PFSK-1 (cell line): Measurements from ENCODE around the gene IRF5.

Source experiments
- FOXP2 ChIP-seq: optimal IDR thresholded peaks from 2 replicates; pipeline ENCODE3; 2011; ENCODE audit warnings: borderline replicate concordance, control low read depth, inconsistent platforms; ENCODE audit not compliant: insufficient read depth; ENCODE audit errors: extremely low read length, extremely low read depth
- POLR2AphosphoS5 ChIP-seq: IDR thresholded peaks from 2 replicates; pipeline ENCODE4 v1.6.1; 2012; ENCODE audit warnings: low read depth, mild to moderate bottlenecking, control low read depth, low read length, moderate library complexity
- SIN3A ChIP-seq: IDR thresholded peaks from 2 replicates; pipeline ENCODE4 v1.6.1; 2012; ENCODE audit warnings: mild to moderate bottlenecking, low read length, moderate library complexity, borderline replicate concordance; ENCODE audit not compliant: insufficient read depth
- TAF1 ChIP-seq: IDR thresholded peaks from 2 replicates; pipeline ENCODE4 v1.6.1; 2012; ENCODE audit warnings: low read length, control low read depth, borderline replicate concordance; ENCODE audit not compliant: insufficient read depth
- TF ChIP-seq, protein P1 (sequence below), 2 experiments: IDR thresholded peaks; 2 replicates each; pipeline versions ENCODE4 v1.6.1 to v1.8.0; 2011 to 2012; ENCODE audit warnings: low read depth in 2 of 2, low read length in 2 of 2, control low read depth in 1 of 2, inconsistent platforms in 1 of 2, mild to moderate bottlenecking in 1 of 2, moderate library complexity in 1 of 2; ENCODE audit not compliant: insufficient read depth in 1 of 2

The IRF5 gene

DNA sequence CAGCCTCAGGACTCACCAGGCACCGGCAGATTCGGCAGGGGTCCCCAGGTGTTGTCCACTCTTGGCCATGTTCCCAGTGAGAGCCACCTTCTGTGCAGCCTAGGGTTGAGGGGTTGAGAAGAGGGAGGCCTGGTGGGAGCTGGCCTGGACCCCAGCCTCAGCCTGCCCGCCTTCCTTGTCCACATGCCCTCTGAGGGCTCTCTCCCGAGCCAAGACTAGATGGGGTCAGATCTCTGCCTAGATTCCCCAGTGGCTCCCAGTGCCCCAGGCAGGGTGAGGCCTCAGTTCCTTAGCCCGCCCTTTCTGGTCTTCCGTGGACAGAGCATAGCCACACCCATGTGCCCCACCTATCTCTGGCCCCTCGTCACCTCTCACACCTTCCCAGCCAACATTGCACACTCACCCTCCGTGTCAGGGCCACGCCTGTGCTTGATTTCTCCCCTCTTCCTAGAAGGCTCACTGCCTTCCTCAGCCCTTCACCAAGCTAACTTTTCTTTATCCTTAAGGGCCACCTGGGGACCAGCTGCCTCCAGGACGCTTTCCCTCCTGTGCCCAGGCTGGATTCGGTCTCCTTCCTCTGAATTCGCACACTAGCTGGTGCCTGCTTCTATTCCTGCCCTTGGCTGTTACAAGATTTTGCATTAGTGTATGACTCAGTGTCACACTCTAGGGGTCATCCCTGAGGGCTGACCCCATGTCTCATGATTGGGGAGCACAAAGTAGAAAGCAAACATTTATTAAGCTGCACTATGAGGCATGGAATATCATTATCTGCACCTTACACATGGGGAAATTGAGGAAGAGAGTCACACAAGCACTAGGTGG, 34.8 kb upstream of the IRF5 start:
- no peak for TF ChIP-seq TAF1
- TF ChIP-seq FOXP2, result no peak
- no peak for TF ChIP-seq POLR2AphosphoS5
- TF ChIP-seq SIN3A, result no peak
- TF ChIP-seq, protein P1, sequence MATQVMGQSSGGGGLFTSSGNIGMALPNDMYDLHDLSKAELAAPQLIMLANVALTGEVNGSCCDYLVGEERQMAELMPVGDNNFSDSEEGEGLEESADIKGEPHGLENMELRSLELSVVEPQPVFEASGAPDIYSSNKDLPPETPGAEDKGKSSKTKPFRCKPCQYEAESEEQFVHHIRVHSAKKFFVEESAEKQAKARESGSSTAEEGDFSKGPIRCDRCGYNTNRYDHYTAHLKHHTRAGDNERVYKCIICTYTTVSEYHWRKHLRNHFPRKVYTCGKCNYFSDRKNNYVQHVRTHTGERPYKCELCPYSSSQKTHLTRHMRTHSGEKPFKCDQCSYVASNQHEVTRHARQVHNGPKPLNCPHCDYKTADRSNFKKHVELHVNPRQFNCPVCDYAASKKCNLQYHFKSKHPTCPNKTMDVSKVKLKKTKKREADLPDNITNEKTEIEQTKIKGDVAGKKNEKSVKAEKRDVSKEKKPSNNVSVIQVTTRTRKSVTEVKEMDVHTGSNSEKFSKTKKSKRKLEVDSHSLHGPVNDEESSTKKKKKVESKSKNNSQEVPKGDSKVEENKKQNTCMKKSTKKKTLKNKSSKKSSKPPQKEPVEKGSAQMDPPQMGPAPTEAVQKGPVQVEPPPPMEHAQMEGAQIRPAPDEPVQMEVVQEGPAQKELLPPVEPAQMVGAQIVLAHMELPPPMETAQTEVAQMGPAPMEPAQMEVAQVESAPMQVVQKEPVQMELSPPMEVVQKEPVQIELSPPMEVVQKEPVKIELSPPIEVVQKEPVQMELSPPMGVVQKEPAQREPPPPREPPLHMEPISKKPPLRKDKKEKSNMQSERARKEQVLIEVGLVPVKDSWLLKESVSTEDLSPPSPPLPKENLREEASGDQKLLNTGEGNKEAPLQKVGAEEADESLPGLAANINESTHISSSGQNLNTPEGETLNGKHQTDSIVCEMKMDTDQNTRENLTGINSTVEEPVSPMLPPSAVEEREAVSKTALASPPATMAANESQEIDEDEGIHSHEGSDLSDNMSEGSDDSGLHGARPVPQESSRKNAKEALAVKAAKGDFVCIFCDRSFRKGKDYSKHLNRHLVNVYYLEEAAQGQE (IDR thresholded peaks at IDR 0.05; ENCODE audit: insufficient read depth in 1 of 2, low read depth in 2 of 2, low read length in 2 of 2), result no peak

DNA sequence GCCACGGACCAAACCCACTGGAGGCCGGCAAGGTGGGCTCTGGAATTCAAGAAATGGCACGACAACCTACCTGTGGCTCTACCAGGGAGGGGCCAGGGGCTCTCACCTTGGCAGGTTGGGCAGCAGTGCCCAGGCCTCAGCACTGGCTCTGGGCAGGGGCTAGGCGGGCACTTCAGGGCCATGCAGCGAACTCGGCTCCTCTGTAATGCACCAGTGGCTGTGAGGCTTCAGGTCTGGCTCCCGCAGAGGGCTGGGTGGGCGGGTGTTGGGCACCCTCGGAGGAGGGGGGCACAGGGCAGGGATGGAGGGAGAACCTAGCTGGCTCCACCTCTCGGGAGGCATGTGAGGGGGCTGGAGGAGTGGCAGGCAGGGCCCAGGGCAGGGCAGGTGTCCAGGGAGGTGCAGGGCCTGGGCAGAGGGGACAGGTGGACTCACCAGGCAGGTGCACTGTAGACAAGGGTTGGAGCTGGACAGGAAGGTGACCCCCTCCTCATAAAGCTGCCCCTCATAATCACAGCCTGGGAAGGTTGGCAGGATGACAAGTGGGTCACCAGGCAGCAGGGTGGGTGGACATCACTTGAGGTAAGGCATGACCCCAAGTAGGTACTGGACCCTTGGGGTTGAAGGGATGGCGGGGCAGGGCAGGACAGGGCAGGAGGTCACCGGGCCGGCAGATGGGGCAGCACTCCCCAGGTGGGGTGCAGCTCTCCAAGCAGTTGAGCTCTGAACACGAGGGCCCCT, 33.9 kb upstream of the IRF5 start:
- TF ChIP-seq, protein P1 (IDR thresholded peaks at IDR 0.05; ENCODE audit: insufficient read depth in 1 of 2, low read depth in 2 of 2, low read length in 2 of 2), result no peak
- no peak for TF ChIP-seq FOXP2
- TF ChIP-seq SIN3A, result no peak
- no peak for TF ChIP-seq TAF1
- no peak for TF ChIP-seq POLR2AphosphoS5

DNA sequence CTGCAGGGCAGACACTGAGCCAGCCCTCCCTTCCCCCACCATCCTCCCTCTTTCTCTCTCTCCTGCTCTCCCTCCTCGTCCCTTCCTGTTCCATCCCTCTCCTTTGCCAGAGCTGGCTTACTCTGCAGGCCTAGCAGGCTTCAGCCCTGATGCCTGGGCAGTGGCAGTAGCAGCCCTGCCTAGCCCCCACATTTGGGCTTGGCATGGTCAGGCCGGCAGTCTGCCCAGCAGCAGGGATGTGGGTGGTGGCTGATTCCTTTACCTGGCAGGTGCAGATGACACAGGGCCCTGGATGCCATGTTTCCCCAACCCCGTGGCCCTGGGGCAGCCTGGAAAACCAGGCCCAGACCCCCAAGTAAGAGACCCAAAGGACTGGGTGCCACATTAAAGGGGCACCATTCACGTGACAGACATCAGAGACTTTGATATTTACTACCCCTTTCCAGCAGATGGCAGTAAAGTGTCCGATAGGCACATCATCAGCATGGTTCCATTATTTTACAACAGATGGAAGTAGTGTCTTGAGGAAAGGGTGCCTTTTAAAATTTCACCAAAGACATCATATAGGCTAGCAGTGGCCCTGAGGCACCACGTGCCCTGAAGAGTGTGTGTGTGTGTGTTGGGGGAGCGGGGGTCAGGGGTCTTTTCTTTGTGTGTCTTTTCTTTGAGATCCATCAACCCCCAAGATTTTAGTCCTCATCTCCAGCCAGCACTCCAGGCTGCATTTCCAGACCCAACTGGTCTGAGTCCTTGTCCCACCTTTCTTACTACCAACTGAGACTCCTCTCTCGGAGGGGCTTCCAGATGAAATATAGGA, 33.1 kb upstream of the IRF5 start:
- TF ChIP-seq, protein P1 (IDR thresholded peaks at IDR 0.05; ENCODE audit: insufficient read depth in 1 of 2, low read depth in 2 of 2, low read length in 2 of 2), result no peak
- TF ChIP-seq POLR2AphosphoS5 (no peak), FOXP2 (no peak)

DNA sequence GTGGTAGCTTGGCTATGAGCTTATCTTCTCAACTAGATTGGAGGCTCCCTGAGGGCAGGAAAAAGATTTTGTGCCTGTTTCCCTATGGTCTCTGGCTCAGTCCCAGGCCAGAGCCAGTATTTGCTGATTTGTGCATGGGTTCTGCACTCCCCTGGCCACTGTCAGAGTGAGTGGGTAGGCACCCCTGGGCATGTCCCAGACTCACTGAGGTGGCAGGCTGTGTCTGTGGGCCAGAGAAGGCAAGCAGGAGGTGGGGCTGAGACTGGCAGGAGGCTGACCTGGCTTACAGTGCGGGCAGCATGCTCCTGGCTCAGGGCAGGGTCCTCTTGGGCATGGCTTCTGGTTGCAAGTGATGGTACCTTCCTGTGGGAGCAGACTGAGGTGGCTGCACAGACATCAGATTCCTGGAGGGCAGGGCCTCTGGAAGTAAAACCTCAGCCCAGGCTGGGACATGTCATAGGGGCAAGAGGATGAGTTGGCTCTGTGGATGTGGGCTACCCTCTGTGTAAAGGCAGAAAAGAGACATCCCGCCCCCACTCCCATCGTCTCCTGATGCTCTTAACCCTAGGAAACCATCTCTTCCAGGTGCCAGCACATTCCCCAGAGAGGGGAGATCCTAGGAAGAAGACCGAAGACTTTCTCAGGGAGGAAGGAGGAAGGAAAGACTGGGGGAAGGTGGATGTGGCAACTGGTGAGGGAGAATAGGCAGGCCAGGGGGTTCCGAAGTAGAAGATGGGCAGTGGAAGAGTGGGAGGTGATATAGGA, 31.5 kb upstream of the IRF5 start:
- TF ChIP-seq TAF1, result no peak
- TF ChIP-seq POLR2AphosphoS5, result no peak
- TF ChIP-seq SIN3A, result no peak
- TF ChIP-seq, protein P1 (IDR thresholded peaks at IDR 0.05; ENCODE audit: insufficient read depth in 1 of 2, low read depth in 2 of 2, low read length in 2 of 2), result no peak
- TF ChIP-seq FOXP2, result no peak
